SHP77 (cell line): ENCODE measurements around the gene FGF2.
"Not testable (repeated sequence)": the region's sequence is repeated elsewhere in the genome, so short reads cannot be mapped to it uniquely, and the experiment has no call there.

ENCODE experiments used
- DNase-seq, 2 experiments: peaks; one replicate each; lab custom pipeline; 2025; lab: John Stamatoyannopoulos, UW

FGF2 gene

DNA sequence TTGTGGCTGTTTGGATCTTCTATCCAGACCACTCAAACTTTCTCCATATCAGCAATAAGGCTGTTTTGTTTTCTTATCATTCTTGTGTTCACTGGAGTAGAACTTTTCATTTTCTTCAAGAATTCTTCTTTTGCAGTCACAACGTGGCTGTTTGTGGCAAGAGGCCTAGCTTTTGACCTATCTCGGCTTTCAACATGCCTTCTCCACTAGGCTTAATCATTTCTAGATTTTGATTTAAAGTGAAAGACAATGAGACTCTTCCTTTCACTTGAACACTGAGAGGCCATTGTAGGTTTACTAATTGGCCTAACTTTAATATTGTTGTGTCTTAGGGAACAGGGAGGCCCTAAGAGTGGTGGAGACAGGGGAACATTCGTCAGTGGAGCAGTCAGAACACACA, 19.1 kb downstream of the FGF2 start:
- DNase-seq: no peak

DNA sequence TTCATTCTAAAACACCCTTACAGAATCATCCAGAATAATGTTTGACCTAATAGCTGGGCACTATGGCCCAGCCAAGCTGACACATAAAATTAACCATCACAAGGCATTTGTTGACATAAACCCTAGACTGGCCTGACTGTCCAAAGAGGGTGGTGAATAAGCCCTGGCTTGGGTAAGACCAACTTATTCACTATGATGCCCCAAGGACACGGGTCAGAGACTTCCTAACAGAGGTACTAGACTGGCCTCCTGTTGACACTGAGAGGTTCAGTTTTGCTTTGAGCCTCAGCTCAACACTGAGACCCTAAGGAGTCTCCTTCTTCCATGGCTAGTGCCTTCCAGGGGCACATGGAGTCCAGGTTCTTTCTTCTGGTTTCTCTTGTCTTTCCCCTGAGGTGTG, 21.3 kb downstream of the FGF2 start:
- no peak for DNase-seq

DNA sequence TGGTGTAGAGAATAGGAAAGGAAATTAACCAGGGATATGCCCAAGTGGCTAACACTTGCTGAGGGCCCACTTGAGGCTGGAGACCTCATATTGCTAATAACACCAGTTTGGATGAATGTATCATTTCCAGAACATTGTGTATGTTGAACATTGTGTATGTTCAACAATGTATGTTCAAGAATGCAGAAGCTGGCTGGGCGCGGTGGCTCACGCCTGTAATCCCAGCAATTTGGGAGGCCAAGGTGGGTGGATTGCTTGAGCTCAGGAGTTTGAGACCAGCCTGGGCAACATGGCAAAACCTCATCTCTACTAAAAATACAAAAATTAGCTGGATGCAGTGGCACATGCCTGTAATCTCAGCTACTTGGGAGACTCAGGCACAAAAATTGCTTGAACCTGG, 23.2 kb downstream of the FGF2 start:
- not testable (repeated sequence) for DNase-seq

DNA sequence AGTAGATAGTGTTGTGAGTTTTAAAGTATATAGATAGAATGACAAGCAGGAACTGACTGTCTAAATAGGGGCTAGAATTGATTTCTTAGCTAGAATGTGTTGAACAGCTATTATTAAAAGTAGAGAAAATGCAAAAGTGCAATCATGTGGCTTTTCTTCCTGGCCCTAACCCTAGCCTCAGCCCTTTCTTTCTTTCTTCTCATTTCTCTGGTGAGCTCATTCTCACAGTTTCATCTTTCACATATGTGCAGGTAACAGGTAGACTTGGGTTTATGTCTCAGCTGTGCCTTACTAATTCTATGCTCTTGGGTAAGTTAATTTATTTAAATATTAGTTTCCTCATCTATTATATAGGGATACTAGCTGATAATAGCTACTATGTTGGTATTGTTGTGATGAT, 24.9 kb downstream of the FGF2 start:
- no peak for DNase-seq

GRCh38 chr4:122854447-122855352, 28.1 kb downstream of the FGF2 start:
- DNase-seq: no peak

DNA sequence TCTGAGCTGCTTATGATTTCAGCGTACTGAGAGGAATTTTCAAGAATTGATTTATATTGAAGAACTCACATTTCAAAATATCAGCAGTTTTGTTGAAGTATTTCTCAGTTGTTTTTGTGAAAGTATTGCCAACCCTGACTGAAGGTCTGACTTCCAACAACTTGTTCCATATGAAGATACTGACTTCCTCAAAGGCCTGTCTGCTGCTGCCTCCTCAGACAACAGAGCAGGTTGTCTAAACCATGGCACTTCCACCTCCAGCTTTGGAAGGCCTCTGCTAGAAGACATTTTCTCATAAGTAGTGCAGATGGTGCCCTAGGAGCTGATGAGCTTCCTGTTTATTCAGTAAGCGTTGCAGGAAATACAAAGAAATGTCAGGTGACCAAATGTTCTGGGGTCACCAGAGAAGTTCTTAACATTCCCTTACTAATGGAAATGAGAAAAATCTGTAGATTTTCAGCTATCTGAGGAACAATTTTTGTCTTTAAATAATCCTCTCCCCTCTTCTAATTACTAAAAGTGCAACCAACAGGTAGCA, 28.8 kb downstream of the FGF2 start:
- DNase-seq: no peak

DNA sequence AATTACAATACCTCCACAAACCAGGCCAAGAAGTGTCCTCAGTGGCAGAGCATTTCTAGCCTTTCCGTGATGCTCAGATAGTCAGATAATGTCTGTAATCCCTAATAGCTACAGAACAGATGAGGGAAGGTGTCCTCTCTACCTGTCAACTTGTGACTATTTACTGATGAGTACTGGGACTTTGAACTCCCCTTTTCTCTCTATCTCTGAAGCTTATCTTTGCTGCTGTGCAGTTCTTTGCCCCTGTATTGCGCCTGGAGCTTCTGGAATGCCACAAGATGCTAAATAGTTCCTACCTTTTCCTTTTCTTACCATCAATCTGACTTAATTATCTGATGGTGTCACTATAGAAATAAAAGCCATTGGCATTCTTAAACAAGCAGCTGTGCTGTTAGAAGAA, 30.5 kb downstream of the FGF2 start:
- DNase-seq: no peak

- DNase-seq: no peak
Observed at GRCh38 chr4:122858705-122859104, 32.1 kb downstream of the FGF2 start.

GRCh38 chr4:122861172-122861943, 34.7 kb downstream of the FGF2 start:
- DNase-seq: no peak

DNA sequence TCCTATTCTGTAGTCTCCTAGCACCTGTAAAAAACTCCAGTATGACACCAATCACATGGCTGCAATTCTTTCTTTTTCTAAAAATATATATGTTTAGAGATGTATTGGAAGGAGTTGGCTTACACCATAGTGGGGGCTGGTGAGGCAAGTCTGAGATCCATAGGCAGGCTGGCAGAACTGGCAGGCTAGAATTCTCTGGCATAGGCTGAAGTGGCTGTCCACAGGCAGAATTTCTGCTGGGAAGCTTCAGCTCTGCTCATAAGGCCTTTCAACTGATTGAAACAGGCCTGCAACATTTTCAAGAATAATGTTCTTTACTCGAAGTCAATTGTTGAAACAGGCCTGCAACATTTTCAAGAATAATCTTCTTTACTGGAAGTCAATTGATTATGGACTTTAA, 37.0 kb downstream of the FGF2 start:
- no peak for DNase-seq

DNA sequence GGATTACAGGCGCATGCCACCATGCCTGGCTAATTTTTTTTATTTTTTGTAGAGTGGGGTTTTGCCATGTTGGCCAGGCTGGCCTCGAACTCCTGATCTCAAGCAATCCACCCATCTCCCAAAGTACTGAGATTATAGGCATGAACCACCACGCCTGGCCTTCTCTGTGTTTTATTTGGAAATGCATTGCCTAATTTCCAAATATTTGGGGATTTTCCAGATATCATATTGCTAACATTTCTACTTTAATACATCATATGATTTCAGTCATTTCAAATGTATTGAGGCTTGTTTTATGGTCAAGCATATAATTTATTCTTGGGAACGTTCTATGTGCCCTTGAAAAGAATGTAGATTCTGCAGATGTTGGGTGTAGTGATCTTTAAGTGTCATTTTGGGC, 38.8 kb downstream of the FGF2 start:
- DNase-seq: no peak

GRCh38 chr4:122868235-122868634, 41.6 kb downstream of the FGF2 start:
- DNase-seq: not testable (repeated sequence)

DNA sequence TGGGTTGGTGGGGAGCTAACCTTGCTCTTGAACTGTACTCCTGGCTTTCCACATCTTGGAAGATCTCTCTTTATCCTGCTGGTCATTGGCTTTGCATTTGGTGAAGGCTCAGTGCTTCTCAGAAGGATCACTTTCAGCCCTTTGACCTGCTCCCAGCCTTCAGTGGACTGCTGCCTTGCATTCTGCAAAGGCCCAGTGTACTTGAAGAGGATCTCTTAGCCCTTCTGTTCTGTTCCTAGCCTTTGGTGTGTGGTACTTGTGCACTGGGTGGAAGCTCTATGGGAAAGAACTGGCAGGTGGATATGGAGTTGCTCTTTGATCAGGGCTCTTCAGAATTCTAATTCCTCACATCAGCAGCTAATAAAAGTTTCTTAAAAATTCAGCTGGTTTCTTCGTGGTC, 46.5 kb downstream of the FGF2 start:
- no peak for DNase-seq

DNA sequence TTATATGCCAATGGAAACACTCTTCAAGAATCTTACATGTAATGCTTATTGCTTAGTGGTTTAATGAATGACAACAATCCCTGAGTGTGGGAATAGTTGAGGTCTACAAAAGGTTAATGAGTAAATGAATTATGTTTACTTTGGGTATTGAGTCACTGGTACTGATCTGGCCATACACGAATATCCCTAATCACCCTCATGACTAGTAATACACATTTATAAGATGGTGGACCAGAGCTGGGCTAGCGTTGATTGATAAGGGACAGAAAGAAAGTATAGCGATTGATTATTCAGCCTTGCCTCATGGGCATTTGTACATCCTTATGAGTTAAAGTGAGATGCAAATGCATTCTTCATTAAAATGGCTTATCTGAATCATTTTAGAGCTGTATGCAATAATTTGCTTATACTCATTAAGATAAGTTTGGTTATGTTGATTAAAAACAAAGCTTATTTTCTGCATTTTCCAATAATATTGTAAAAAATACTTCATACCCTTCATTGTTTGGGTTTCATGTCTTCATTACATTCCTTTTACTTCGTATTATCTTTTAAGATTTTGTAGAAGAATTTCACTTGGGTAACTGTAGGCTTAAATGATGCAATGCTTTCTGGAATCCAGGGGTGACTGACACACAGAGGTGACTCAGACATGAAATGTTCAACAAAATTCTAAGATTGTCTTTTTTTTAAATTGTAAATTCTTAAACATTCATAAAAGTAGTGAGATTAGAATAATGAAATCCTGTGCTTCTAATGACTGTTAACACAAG, 47.4 kb downstream of the FGF2 start:
- no peak for DNase-seq

- DNase-seq: no peak
Observed at GRCh38 chr4:122875949-122876348, 49.3 kb downstream of the FGF2 start.

- no peak for DNase-seq
Observed at GRCh38 chr4:122876456-122876855, 49.8 kb downstream of the FGF2 start.

DNA sequence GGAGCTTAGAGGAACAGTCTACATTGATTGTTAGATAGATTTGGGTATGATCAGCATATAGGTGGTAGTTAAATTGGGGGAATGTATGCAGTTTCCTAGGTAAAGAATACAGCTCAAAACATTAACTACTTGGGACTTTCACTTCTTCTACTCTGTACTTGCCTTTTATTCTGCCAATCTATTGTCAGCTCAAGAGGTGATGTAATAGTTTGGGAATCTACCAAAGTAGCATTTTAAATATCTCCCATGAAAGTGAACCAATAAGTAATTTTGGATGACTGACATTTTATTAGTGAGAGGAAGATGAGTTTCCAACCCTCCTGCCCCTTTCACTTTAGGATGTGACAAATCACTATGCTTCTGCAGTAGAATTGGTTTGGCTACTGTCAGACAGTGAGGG, 52.4 kb downstream of the FGF2 start:
- no peak for DNase-seq

GRCh38 chr4:122882857-122883735, 56.5 kb downstream of the FGF2 start:
- DNase-seq: no peak

- no peak for DNase-seq
Observed at GRCh38 chr4:122884499-122884898, 57.9 kb downstream of the FGF2 start.

DNA sequence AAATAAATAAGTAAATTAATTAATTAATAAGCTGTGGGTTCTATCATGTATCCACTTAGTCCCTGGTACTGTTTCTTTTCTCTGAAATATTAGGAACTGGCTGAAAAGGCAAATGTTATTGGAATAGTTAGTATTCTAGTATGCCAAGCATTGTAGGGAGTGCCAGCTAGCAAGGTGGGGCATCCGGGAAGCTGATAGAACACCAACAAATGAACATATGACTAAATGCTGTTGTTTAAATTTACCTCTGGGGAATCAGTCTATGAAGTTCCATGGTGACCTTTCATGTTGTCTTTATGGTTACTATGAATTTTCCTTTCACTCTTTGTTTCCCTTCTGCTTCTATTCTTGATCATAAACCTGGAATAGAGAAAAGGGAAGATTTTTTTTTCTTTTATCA, 63.1 kb downstream of the FGF2 start:
- no peak for DNase-seq

GRCh38 chr4:122890147-122890795, 63.6 kb downstream of the FGF2 start:
- DNase-seq: no peak
